AG09309 (cell line): ENCODE results near the gene MGAT5.

Source experiments
- DNase-seq: peaks from one replicate; pipeline ENCODE4 v3.0.0-alpha.2; 2010; ENCODE audit warnings: low read depth
- H3K4me3 ChIP-seq: 2 replicates; pipeline ENCODE4 v1.5.1; 2011; ENCODE audit warnings: mild to moderate bottlenecking, low read depth, low read length, moderate library complexity; ENCODE audit not compliant: control insufficient read depth
- CTCF ChIP-seq: IDR thresholded peaks from 2 replicates; pipeline ENCODE4 v1.5.1; 2011; ENCODE audit warnings: mild to moderate bottlenecking, low read depth, low read length, inconsistent platforms; ENCODE audit not compliant: insufficient read depth, control insufficient read depth; ENCODE audit errors: missing control alignments

Gene MGAT5

GRCh38 chr2:134395779-134396178, 141.9 kb downstream of the MGAT5 start:
- no peak for TF ChIP-seq CTCF
- H3K4me3 ChIP-seq: no peak overlapping the region
- no peak for DNase-seq

GRCh38 chr2:134396493-134396892, 142.6 kb downstream of the MGAT5 start:
- DNase-seq: no peak
- no peak overlapping the region for H3K4me3 ChIP-seq
- no peak for TF ChIP-seq CTCF

- no peak for DNase-seq
- H3K4me3 ChIP-seq: no peak overlapping the region
- TF ChIP-seq CTCF: no peak
Measured at GRCh38 chr2:134397146-134397896, 143.4 kb downstream of the MGAT5 start.

- no peak for TF ChIP-seq CTCF
- no peak for DNase-seq
- no peak overlapping the region for H3K4me3 ChIP-seq
Measured at GRCh38 chr2:134398300-134398699, 144.4 kb downstream of the MGAT5 start.

- TF ChIP-seq CTCF: no peak
- no peak for DNase-seq
- H3K4me3 ChIP-seq: no peak overlapping the region
Measured at GRCh38 chr2:134399096-134399495, 145.2 kb downstream of the MGAT5 start.

- no peak overlapping the region for H3K4me3 ChIP-seq
- DNase-seq: no peak
- no peak for TF ChIP-seq CTCF
Measured at GRCh38 chr2:134401081-134401497, 147.2 kb downstream of the MGAT5 start.
